GM21717 (cell line): ENCODE results near the gene CCDC57.
"Not testable (repeated sequence)": the region's sequence is repeated elsewhere in the genome, so short reads cannot be mapped to it uniquely, and the experiment has no call there.

Experiments
- ATAC-seq: cut with Tn5 transposase; IDR thresholded peaks from one replicate; pipeline ENCODE4 v1.9.1; 2021; ENCODE audit warnings: mild to moderate bottlenecking, moderate library complexity; ENCODE audit not compliant: unreplicated experiment

CCDC57 gene

DNA sequence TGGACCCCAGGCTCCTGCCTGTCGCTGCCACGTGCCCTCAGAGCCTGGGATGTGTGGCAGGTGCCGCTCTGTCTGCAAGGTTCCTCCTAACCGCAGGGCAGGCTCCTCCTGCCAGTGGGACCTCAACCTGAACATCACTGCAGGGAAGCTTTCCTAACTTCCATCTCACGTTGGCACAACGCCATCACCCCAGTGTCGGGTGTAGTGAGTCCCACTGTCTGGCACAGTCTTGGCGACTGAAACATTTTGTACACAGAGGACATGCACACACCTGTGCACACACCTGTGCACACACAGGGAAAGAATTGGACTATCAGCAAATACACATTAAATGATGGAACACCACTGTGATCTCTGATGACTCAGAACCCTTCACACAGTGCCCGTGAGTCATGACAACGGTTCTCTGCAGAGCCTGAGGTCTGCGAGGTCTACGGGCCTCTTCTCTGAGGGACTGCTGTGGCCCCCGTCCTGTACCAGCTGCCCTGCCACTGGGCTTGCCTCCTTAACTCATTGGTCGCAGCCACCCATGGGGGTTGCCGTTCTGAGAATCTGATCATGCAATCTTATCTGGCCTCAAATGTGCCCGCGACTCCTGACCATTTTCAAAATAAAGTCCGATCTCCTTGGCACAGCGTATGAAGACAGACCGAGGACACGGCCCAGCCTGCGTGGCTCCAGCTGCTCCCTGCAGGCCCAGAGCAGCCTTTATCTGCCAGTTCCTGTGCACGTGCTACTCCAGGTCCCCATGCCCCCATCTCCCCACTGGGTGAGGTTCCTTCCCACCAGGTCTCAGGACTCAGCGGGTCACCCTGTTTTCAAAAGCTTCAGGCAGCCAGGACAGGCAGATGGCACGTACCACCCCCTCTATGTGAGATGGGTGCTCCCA lies 7.6 kb downstream of the CCDC57 start:
- no peak for ATAC-seq

DNA sequence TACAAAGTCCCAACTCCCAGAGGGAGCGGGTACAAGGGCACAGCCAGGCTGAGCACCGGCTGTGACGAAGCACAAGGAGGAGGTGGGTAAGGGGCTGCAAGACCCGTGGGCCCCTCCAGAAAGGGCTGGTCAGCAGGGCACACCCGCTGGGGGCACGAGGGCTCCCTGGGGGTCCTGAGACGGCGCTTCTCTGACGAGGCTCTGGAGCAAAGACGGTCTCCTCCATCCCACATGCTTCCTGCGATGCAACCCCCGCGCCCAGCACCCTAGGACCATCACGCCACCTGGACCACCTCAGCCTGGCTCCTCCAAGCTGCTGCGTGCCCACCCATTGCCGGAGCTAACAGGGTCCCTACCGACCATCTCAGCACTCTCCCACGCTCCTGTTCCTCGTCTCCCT lies 8.7 kb downstream of the CCDC57 start:
- ATAC-seq: no peak

DNA sequence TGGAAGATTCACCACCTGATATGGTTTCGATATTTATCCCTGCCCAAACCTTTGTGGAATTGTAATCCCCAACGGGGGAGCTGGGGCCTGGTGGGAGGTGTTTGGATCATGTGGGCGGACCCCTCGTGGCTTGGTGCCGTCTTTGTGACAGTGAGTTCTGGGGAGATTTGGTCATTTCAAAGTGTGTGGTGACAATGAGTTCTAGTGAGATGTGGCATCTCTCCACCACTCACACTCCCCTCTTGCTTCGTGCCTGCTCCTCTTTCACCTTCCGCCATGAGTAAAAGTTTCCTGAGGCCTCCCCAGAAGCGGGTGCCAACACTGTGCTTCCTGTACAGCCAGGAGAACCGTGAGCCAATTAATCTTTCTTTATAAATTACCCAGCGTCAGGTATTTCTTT lies 9.7 kb downstream of the CCDC57 start:
- no peak for ATAC-seq

DNA sequence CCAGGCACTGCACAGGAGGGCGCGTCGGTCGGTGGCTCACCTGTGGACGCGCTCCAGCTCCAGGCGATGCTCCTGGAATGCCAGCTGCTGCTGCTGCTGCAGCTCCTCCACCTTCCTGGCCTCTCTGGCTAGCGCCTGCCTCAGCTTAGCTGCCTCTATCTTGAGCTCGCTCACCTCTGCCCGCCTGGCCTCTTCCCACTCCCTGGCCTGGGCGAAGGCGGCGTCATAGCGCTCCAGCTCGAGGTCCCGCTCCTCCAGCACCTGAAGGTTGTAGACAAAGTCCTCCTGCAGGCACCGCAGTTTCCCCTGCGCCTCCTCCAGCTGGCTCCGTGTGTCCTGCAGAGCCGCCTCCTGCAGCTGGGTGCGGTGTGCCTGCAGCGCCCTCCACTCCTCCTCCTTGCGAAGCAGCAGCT lies 11.1 kb downstream of the CCDC57 start:
- ATAC-seq: no peak

DNA sequence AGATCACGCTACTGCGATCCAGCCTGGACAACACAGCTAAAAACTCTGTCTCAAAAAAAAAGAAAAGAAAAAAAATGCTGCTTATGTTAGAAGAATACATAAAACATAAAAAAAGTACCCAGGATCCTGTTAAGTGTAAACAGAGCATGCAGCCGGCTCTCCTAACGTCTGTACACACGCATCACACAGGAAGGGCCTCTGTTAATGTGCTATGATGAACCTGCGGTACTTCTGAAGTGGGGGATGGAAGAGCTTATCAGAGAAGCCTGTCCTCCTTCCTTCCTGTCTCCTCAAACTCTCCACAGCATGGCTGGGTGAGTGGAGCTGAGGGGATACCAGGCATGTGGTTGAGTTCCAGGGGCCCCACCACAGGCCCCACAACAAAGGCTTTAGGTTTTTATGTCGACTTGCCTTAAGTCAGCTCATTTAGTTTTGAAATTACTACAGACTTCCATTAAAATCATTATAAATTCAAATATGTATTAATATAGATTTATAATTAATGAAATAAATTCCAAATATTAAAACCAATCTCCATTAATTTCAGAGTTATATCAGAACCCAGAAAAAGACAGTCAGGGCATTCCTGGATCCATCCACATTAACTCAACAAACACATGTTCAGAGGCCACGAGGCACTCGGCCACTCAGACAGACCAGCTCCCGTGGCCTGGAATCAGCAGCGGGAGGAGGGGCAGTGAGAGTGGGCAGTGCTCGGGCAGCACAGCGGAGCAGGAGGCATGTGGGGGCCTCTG lies 11.7 kb downstream of the CCDC57 start:
- no peak for ATAC-seq

DNA sequence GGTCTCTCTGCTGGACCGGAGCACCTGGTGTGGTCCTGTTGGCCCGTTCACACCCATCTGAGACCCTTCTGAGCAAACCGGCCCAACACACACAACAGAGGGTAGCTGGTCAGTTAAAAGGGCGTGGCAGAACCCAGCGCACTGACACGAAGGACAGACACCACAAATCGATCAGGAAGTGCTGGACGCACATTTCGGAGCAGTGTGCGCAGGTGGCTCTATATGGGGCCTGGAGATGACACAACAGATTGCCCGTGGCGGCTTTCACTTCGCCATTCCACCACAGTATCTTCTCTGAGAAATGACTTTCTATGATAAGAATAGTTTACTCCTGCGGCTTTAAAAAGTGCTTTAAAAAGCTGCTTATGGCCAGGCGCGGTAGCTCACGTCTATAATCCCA lies 12.5 kb downstream of the CCDC57 start:
- ATAC-seq: no peak

DNA sequence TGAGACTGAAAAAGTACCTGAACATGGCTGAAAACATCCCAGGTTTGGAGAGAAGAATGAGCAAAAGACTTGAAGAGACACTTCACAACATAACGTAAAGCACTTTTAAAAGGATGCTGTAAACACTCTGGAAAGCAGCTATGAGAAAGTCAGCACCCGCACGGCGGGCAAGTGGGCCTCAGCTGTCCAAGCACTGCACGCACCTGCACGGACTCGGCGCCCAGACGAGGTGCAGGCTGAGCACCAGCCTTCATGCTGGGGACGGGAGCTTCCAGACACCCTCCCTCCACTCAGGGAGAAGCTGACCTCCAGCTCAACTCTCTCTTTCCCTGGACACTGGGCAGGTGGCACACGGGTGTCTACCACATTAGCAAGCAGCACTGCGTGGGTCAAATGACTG lies 13.1 kb downstream of the CCDC57 start:
- ATAC-seq: no peak

DNA sequence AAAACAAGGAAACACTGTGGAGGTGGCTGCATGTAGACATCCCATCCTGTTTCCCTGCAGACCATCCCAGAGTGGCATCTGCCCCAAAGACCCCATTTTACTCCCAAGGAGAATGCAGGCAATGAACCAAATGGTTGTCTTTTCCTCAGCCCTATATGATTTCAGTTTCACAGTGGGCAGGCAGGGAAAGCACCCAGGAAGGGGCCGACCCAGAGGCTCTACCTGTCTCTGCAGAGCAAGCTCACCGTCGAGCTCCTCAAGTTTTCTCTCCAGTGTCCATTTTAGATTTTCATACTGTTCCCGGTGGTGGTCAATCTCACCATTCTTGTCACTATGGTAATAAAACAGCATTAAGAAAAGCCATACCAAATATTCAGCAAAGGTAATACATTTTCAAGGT lies 14.6 kb downstream of the CCDC57 start:
- ATAC-seq: no peak

DNA sequence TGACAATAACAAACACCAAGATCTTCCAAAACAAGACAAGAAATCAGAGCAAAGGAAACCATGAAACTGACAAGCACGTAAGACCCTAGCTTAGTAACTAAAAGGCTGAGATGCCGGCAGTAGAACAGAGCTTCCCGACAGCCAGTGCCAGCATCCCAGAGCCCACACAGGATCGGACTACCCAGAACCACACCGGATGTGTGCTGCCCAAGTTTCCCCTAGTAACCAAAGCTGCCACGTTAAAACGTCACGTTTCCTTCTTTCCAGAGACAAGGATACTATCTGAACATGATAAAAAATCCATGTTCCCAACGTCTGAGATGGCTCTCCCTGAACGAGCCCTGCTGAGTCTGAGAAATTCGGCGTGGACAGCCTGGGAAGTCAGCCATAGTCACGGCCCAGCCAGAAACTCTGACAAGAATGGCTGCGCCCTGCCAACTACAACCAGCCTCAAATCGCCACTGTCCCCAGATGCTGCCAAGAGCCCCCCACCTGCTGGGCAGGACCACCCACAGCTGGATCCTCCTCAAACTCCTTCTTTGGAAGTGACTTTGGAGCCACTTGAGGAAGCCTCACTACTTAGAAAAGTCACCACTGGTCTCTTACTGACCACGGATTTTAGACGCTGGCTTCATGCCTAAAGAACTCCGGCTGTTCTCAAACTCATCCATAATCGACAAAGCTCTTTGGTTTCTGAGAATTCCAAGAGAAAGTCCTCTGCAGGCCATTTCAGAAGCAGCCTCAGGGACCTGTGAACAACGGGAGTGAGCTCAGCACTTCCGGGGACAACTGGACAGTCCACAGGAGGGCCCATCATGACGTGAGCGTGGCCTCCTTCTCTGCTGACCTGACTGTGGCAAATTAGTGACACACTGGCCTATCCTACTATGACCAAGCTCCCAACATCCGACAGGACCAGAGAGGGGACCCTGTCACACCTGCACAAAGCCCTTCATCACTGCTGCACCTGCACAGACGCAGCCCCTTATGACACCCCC lies 16.7 kb downstream of the CCDC57 start:
- no peak for ATAC-seq

DNA sequence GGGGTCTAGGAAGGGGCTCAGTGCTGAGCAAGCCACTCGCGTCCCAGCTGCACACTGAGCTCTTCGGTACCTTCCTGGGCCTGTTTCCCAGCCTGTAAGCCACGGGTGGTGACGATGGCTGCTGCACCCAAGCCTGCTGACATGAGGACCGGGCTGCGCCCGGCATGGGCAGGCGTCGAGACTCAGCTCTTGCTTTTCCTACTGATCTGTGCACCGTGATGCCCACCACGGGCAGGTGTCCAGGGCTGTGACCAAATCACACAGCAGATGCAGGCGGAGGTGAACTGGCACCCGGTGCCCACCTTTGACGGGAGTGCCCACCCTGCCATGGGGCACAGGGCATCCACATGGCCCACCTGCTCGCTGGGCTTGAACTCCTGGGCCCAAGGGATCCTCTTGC lies 17.9 kb downstream of the CCDC57 start:
- ATAC-seq: no peak

DNA sequence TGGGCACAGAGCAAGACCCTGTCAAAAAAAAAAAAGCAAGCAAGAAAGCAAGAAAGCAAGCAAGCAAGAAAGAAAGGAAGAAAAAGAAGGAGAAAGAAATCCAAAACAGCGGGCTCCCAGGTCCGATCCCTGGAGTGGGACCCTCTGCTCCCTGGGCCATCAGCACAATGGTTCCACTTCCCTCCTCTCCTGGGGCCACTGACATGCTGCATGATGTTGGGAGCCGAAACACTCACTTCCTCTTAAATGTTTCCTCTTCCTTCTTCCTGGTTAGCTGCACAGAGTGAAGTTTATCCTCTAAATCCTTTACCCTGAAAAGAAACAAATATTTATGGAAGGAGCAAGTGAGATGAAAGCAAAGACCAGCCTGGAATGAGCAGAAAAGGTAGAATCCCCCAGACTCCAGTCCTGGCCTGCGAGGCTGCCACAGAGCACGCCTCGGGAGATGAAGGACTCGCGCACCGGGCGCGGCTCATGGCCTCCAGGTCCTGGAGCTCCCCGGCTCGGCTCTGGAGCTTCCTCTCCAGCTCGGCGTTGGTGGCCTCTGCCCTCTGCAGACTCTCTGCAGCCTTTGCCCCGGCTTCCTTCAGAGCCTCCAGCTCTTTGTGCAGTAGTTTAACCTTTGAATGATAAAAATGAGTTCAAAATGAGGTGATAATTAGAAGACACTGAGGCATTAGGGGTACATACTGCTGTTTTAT lies 19.0 kb downstream of the CCDC57 start:
- ATAC-seq: no peak

DNA sequence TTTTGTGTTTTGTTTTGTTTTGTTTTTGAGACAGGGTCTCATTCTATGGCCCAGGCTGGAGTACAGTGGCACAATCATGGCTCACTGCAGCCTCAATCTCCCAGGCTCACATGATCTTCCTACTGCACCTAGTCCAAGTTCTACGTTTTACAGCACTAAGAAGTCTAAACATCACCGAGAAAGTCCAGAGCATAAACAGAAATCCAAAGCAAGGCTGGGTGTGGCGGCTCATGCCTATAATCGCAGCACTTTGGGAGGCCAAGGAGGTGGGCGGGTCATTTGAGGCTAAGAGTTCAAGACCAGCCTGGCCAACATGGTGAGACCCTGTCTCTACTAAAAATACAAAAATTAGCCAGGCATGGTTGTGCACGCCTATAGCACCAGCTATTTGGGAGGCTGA lies 19.6 kb downstream of the CCDC57 start:
- not testable (repeated sequence) for ATAC-seq

DNA sequence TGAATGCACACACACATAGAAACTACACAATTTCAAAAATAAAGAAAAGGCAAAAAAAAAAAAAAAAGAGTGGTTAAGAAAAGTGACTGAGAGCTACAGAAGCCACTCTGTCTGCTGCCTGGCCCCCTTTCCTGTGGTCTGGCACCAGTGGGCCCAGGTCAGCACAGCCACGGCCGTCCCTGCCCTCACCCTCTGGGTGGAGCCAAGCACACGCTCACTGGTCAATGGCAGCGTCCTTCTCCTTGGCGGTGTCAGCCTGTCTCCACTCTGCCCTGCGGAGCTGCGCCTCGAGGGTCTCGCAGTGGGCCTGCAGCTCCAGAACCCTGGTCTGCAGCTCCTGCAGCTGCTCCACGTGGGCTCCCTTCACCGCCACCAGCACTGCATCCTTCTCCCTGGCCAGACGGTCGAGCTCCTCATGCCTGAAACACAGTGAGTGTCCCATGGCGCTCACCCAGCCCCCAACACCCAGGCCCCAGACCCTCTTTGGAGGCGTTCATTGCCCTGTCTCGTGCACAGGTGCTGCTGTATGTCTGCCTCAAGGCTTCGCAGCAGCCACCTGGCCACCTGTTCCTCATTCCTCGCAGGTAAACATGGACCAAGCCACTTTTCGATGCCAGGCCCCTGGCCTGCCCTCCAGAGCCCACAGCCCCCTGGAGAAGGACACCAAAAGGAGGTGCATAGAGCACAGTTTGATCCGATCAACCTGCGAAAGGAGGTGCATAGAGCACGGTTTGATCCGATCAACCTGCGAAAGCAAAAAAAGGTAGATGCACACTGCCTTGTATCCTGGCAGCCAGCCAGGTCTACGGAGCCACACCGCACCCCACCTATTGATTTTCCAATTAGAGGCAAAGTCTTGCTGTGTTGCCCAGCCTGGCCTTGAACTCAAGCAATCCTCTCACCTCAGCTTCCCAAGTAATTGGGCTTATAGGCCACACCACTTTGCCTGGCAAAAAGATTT lies 24.4 kb downstream of the CCDC57 start:
- no peak for ATAC-seq

DNA sequence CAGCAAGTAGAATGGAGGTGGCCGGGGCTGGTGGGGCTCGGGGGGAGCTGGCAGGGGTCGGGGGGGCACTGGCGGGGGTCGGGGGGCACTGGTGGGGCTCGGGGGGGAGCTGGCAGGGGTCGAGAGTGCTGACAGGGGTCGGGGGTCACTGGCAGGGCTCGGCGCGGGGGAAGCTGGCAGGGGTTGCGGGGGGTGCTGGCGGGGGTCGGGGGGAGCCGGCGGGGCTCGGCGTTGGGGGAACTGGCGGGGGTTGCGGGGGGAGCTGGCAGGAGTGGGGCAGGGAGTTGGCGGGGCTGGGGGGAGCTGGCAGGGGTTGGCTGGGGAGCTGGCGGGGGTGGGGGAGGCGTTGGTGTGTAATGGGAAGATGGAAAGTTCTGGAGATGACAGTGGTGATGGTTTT lies 25.1 kb downstream of the CCDC57 start:
- no peak for ATAC-seq

DNA sequence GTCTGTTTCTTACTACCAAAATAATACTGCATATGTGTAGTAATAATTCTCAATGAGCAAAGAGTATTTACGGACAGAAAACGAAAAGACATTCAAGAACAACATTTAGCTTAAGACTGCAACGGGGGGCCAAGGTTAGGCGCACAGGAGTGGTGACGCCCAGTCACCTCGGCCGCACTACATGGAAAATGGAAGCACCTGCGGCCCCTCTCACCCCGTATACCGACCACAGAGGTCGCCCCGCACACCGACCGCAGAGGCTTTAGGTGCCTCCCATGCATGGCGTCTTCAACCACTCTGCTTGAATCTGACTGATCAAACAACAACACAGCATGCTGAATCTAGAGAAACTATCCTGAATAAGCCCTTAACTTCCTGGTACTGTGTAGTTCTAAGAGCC lies 26.4 kb downstream of the CCDC57 start:
- no peak for ATAC-seq

DNA sequence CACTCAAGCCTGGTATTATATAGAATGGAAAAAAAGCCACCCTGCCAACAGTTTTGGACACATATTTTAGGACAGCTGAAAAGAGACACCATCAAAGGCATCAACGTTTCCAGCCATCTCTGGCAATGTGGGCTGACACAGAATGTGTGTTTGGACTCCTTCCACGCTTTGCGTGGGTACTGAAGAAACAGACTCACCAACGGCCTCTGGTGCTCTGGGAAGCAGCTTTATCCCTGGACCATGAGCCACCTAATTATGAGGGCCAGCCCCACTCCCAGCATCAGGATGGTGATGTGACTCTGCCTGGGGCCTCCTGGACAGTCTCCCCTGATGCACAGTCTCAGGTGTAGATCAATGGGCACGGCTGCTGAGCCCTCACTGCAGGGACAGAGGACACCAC lies 27.9 kb downstream of the CCDC57 start:
- ATAC-seq: no peak

DNA sequence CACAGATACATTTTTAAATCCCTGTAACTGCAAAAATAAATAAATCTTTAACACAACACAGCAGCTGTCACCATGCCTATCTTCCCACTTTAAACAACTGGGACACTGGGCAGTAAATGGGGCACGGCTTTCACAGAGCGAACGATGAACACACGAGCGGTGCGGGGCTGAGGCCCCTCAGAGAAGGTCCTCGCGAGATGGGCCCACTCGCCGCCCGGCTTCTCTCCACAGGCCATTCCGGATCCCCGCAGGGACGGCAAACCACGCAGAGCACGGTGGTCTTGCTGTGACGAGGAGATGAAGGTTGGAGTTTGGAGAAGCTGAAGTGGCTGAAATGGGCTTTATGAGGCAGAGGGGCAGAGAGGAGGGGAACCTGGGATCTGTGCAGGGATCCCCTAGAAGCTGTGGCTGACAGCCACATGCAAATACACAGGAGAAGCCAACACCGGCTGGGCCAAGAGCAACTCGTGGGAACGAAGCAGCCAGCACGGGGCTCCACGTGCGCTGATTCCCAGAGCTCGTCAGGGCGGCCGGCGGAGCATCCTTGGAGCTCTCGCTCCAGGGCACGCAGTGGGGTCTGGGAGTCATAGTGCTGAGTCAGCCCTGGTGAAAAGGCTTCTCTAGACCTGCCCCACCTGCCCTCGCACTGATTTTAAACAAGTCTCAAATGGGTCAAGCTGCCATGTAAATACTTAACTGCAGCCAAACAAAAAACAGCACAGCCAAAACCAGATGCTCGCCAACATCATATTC lies 31.7 kb downstream of the CCDC57 start:
- no peak for ATAC-seq

DNA sequence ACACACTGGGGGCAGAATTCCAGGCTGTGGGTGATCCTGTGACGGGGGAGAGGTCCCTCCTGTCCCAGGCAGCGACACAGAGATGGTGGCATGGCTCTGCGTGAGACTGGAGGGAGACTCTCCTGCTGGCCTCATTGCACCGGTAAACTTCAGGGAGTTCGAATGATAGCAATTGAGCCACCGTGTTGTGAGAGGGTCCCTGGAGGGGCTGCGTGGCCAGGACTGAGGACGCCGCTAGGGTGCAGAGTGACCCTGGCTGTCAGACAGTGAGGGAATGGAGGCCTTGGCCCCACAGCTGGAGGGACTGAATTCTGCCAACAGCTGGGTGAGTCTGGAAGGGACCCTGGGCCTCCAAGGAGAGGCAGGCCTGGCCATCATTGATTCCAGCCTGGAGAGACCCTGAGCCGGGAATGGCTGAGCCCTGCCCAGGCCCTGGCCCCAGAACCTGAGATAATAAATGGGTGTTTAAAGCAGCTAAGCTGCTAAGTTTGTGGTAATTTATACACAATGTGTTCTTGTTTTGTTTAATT lies 32.6 kb downstream of the CCDC57 start:
- ATAC-seq: no peak
